ENCODE measurements around the gene ZNF566. TPM values are rescaled to one million over a fixed set of nuclear protein-coding genes. Genes with fewer than 3 reads are reported as not detected.

Gene ZNF566
- total and polyA plus RNA-seq, 2 of the 13 experiments (the other 11 are each of a cell fraction or from before 2014, with no cell fraction given) = 4.8 to 13.7 TPM

DNA sequence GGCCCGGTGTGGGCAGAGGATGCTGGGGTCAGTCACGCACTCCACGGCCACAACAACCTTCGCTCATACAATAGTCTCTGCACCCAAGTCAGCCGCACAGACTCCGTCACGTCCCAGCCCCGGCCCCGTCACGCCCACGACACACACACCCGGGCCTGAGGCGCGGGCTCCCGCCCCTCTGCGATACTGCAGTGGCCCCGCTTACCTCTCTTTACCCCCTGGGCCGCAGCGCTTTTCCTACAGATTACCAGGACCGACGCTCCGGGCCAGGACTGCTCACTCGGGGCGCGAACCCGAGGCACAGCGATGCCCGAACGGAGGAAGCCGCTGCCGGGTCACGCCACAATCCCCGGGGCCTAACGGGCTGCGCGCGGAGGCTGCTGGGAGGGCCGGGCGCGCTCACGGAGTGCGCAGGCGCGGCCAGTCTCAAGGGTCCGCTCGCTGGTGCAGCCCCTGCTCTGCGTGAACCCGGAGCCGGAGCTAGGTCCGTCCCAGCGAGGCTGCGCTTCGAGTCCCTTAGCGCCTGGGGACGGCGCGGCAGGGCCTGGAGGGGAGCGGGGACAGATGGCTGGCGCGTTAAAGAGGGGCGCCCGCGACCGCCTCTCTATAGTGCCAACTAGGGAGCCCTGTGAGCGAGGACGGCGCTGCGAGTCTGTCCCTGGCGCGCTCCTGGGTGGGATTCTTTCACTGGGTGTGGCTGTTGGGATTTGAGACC, 70.9 kb downstream of the ZNF566 start, which contains the start of gene ZFP82 (continued):
- TF ChIP-seq, protein P1, sequence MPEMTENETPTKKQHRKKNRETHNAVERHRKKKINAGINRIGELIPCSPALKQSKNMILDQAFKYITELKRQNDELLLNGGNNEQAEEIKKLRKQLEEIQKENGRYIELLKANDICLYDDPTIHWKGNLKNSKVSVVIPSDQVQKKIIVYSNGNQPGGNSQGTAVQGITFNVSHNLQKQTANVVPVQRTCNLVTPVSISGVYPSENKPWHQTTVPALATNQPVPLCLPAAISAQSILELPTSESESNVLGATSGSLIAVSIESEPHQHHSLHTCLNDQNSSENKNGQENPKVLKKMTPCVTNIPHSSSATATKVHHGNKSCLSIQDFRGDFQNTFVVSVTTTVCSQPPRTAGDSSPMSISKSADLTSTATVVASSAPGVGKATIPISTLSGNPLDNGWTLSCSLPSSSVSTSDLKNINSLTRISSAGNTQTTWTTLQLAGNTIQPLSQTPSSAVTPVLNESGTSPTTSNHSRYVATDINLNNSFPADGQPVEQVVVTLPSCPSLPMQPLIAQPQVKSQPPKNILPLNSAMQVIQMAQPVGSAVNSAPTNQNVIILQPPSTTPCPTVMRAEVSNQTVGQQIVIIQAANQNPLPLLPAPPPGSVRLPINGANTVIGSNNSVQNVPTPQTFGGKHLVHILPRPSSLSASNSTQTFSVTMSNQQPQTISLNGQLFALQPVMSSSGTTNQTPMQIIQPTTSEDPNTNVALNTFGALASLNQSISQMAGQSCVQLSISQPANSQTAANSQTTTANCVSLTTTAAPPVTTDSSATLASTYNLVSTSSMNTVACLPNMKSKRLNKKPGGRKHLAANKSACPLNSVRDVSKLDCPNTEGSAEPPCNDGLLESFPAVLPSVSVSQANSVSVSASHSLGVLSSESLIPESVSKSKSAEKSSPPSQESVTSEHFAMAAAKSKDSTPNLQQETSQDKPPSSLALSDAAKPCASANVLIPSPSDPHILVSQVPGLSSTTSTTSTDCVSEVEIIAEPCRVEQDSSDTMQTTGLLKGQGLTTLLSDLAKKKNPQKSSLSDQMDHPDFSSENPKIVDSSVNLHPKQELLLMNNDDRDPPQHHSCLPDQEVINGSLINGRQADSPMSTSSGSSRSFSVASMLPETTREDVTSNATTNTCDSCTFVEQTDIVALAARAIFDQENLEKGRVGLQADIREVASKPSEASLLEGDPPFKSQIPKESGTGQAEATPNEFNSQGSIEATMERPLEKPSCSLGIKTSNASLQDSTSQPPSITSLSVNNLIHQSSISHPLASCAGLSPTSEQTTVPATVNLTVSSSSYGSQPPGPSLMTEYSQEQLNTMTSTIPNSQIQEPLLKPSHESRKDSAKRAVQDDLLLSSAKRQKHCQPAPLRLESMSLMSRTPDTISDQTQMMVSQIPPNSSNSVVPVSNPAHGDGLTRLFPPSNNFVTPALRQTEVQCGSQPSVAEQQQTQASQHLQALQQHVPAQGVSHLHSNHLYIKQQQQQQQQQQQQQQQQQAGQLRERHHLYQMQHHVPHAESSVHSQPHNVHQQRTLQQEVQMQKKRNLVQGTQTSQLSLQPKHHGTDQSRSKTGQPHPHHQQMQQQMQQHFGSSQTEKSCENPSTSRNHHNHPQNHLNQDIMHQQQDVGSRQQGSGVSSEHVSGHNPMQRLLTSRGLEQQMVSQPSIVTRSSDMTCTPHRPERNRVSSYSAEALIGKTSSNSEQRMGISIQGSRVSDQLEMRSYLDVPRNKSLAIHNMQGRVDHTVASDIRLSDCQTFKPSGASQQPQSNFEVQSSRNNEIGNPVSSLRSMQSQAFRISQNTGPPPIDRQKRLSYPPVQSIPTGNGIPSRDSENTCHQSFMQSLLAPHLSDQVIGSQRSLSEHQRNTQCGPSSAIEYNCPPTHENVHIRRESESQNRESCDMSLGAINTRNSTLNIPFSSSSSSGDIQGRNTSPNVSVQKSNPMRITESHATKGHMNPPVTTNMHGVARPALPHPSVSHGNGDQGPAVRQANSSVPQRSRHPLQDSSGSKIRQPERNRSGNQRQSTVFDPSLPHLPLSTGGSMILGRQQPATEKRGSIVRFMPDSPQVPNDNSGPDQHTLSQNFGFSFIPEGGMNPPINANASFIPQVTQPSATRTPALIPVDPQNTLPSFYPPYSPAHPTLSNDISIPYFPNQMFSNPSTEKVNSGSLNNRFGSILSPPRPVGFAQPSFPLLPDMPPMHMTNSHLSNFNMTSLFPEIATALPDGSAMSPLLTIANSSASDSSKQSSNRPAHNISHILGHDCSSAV (CRISPR knock-in tag; IDR thresholded peaks at IDR 0.05; ENCODE audit: borderline replicate concordance) = no peak
- TF ChIP-seq GATAD1 (CRISPR knock-in tag; IDR thresholded peaks at IDR 0.05) (peak; percentile 54; the same call in 1 of the 2 replicates), FOXM1 (CRISPR knock-in tag; IDR thresholded peaks at IDR 0.05) (no peak), ZNF124 (CRISPR knock-in tag; IDR thresholded peaks at IDR 0.05) (no peak), TCF12 (IDR thresholded peaks at IDR 0.05) (no peak), TCF12 (CRISPR knock-in tag; IDR thresholded peaks at IDR 0.05) (no peak), ZNF761 (CRISPR knock-in tag; conservative IDR thresholded peaks at IDR 0.05) (no peak), TOPORS (CRISPR knock-in tag; IDR thresholded peaks at IDR 0.05) (0 out of 2 replicates have a peak, but pooled peaks have one; percentile 41), SUZ12 (IDR thresholded peaks at IDR 0.05; ENCODE audit: low read depth, low read length) (peak; percentile 28; the same call in 1 of the 2 replicates), EEA1 (CRISPR knock-in tag; IDR thresholded peaks at IDR 0.05; ENCODE audit: borderline replicate concordance) (no peak), ZNF234 (CRISPR knock-in tag; conservative IDR thresholded peaks at IDR 0.05) (0 out of 2 replicates have a peak, but pooled peaks have one; percentile 36), TEAD2 (CRISPR knock-in tag; IDR thresholded peaks at IDR 0.05) (no peak), BCL6 (CRISPR knock-in tag; IDR thresholded peaks at IDR 0.05) (no peak)
- TF ChIP-seq, protein P2, sequence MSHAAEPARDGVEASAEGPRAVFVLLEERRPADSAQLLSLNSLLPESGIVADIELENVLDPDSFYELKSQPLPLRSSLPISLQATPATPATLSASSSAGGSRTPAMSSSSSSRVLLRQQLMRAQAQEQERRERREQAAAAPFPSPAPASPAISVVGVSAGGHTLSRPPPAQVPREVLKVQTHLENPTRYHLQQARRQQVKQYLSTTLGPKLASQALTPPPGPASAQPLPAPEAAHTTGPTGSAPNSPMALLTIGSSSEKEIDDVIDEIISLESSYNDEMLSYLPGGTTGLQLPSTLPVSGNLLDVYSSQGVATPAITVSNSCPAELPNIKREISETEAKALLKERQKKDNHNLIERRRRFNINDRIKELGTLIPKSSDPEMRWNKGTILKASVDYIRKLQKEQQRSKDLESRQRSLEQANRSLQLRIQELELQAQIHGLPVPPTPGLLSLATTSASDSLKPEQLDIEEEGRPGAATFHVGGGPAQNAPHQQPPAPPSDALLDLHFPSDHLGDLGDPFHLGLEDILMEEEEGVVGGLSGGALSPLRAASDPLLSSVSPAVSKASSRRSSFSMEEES (CRISPR knock-in tag; IDR thresholded peaks at IDR 0.05) = 0 out of 2 replicates have a peak, but pooled peaks have one; percentile 11
- TF ChIP-seq, protein P3, sequence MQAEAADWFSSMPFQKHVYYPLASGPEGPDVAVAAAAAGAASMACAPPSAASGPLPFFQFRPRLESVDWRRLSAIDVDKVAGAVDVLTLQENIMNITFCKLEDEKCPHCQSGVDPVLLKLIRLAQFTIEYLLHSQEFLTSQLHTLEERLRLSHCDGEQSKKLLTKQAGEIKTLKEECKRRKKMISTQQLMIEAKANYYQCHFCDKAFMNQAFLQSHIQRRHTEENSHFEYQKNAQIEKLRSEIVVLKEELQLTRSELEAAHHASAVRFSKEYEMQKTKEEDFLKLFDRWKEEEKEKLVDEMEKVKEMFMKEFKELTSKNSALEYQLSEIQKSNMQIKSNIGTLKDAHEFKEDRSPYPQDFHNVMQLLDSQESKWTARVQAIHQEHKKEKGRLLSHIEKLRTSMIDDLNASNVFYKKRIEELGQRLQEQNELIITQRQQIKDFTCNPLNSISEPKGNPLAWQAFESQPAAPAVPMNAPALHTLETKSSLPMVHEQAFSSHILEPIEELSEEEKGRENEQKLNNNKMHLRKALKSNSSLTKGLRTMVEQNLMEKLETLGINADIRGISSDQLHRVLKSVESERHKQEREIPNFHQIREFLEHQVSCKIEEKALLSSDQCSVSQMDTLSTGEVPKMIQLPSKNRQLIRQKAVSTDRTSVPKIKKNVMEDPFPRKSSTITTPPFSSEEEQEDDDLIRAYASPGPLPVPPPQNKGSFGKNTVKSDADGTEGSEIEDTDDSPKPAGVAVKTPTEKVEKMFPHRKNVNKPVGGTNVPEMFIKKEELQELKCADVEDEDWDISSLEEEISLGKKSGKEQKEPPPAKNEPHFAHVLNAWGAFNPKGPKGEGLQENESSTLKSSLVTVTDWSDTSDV (CRISPR knock-in tag; IDR thresholded peaks at IDR 0.05) = no peak
- TF ChIP-seq, protein P4, sequence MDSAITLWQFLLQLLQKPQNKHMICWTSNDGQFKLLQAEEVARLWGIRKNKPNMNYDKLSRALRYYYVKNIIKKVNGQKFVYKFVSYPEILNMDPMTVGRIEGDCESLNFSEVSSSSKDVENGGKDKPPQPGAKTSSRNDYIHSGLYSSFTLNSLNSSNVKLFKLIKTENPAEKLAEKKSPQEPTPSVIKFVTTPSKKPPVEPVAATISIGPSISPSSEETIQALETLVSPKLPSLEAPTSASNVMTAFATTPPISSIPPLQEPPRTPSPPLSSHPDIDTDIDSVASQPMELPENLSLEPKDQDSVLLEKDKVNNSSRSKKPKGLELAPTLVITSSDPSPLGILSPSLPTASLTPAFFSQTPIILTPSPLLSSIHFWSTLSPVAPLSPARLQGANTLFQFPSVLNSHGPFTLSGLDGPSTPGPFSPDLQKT (CRISPR knock-in tag; IDR thresholded peaks at IDR 0.05; ENCODE audit: borderline replicate concordance) = no peak
